ENCODE measurements around the gene EPN2.
A peak's percentile ranks its signal among the peaks of the same experiment; 100 is the strongest.

Gene EPN2

DNA sequence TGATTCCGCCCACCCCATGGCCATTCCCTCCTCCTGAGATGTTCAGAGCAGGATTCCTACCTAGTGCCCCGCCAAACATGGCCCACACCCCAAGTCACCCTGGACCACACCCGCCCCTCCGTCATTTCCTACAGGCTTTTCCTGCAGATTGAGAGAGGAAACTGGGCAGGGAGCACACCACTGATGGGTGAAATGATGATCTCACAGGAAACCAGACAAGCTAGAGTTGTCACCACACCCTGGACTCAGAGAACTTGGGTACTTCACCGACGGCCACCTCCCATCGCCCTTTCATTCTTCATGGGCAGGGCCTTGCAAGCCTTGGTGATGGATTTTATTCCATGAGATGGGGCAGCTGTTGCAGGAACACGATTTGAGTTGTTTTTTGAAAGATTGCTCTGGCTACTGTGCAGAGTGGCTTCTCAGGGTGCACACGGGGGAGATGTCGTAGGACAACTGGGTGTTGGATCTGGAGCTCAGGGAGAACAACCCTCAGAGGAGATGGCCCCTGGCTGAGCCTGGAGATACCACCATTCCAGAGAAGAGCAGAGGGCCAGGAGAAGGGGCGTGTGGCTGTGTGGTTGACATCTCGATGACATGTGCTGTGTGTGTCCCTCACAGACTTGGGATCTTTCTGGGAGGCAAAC, 132.8 kb downstream of the EPN2 start:
- no peak for DNase-seq

DNA sequence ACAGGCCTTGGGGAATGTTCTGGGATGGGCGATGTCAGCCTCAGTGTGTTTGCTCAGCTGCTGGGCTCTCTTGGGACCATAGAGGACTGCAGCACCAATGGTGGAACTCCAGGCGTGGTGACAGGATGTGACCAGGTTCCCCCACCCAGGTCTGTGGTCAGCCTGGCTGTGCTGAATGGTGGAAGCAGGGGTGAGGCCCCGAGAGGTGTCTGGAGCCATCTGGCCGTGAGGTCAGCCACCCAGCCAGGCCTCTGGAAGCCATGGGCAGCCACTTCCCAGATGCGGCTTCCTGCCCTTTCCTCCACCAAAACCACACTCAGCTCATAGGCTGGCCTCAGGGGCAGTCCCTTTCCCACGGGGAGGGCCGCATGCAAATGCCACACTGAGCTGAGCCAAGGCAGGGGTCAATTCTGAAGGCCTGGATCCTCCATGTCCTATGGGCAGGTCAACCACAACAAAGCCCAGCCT, 133.4 kb downstream of the EPN2 start:
- no peak for DNase-seq

DNA sequence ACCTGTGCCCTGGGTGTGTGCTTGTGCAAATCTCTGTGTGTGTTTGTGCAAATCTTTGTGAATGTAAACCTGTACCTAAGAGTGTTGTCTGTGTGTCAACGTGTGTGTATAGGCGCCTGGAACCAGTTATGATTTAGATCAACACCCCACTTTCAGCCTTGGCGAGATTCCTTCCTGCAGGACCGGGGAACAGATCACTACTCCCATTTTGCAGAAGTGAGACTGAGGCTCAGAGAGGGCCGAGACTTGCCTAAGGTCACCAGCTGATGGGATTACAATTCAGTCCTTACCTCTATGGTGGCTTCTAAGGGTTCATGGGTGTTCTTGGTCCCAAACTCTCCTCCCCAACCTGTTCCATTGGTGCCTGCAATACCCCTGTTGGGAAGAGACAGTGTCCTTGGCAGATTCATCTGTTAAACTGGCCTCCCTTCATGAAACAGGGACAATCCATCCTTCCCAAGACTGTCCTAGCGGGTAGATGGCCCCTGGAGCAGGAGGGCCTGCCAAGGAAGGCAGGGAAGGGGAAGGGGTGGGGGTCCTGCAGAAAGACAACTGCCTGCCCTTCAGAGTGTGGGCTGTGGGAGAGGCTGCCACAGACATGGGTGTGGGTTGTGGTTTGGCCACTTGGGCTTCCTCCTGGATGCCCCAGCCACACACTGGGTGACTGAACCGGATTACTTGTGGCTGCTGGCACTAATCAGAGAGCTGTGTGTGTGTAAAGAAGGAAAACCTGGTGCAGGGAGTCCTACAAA, 134.3 kb downstream of the EPN2 start:
- DNase-seq: no peak

DNA sequence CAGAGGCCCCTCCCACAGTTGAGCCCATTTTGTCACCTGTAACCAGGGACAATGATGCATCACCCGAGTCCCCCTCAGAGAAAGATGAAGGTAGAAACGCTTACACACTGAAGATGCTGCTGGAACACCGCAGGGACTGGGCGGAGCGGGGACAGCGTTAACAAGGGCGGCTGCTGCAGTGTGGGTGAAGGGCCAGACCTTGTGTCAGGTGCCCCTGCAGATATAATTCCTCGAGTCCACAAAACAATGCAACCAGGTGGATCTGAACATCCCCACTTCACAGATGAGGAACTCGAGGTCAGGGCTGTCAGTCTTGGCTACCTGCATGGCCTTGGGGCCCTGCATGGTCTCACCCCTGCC, 134.8 kb downstream of the EPN2 start:
- DNase-seq: no peak

- DNase-seq: no peak
Observed at GRCh38 chr17:19372439-19372838, 135.3 kb downstream of the EPN2 start.

GRCh38 chr17:19372866-19373504, 135.8 kb downstream of the EPN2 start:
- DNase-seq: no peak

DNA sequence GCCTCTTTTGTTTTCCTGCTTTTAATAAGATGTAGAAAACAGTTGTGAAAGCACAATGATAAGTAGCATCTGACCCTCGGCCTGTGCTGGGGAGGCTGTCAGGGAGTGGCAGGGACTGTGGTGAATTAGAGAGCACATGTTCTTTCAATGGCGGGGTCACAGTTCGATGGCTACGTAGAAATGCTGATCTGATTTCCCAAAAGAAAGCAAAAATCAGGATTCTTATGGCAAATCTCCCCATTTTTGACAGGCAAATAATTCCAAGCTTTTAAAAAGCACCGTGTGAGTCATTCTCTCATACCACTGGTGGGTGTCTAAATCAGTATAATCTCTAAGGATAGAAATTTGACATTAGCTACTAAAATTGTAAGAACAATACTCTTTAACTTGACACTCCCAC, 137.0 kb downstream of the EPN2 start:
- DNase-seq: no peak

- DNase-seq: no peak
Observed at GRCh38 chr17:19375732-19376131, 138.6 kb downstream of the EPN2 start.

GRCh38 chr17:19376811-19377210, 139.6 kb downstream of the EPN2 start:
- no peak for DNase-seq

GRCh38 chr17:19377602-19378415, 140.6 kb downstream of the EPN2 start:
- peak; percentile 99 for DNase-seq

DNA sequence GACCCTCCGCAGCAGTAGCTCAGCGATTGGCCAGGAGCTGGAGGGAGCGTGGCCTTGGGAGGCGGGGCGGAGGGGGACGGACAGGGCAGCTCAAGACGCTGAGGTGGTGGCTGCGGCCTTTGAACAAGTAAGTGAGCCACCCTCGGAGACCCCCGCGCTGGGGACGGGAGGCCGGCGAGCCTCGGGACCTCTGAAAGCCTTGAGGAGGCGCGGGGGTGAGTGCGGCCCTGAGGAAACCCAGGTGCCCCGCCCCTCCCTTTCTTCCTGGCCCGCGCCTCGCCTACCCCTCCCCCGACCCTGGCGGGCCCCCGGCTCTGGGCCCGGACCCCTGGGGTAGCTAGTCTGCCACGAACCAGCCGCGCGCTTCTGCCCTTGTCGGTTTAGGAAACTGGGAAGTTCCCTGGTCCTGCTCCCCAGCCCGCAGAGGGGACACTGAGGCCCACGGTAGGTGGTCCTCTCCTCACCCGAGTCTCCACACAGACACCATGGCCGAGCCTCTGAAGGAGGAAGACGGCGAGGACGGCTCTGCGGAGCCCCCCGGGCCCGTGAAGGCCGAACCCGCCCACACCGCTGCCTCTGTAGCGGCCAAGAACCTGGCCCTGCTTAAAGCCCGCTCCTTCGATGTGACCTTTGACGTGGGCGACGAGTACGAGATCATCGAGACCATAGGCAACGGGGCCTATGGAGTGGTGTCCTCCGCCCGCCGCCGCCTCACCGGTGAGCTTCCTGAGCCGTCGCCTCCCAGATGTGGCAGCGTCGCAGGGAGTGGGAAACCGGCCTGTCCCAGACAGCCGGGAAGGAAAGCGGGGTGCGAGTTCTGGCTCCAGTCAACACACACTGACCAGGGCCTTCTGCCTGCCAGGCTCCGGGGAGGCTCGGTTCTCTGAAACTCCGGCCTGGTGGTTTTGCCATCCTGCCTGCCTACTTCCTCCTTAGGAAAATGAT, 141.5 kb downstream of the EPN2 start, which contains the start of gene MAPK7:
MAPK7 (plus strand) TSS at position 83 of the 945 bp plus-strand sequence; CDS start at position 486, 403 bp downstream.
- DNase-seq: no peak

DNA sequence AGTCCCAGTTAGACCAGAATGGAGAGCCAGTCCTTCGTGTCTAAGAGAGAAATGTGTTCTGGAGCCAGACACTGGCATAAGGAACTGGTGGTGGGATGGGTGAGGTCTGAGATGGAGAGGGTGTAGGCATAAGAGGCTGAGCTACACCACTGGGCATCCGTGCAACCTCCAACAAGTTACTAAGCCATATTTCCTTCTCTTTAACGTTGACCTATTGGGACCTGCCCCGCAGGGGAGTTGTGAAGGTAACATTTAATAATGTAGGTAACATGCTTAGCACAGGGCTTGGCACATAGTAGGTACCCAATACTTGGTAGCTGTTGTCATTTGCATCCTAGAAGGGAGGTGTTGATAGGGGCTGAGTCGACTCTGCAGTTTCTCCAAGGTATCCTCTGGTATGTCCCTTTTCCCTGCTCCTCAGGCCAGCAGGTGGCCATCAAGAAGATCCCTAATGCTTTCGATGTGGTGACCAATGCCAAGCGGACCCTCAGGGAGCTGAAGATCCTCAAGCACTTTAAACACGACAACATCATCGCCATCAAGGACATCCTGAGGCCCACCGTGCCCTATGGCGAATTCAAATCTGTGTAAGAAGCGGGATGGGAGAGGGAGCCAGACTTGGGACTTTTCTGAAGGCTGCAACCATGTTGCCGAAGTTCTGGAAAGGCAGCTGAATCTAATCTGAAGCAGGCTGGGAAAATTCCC, 142.3 kb downstream of the EPN2 start:
- no peak for DNase-seq

GRCh38 chr17:19380481-19381301, 143.5 kb downstream of the EPN2 start:
- DNase-seq: no peak

- DNase-seq: no peak
Observed at GRCh38 chr17:19381361-19381740, 144.2 kb downstream of the EPN2 start.

DNA sequence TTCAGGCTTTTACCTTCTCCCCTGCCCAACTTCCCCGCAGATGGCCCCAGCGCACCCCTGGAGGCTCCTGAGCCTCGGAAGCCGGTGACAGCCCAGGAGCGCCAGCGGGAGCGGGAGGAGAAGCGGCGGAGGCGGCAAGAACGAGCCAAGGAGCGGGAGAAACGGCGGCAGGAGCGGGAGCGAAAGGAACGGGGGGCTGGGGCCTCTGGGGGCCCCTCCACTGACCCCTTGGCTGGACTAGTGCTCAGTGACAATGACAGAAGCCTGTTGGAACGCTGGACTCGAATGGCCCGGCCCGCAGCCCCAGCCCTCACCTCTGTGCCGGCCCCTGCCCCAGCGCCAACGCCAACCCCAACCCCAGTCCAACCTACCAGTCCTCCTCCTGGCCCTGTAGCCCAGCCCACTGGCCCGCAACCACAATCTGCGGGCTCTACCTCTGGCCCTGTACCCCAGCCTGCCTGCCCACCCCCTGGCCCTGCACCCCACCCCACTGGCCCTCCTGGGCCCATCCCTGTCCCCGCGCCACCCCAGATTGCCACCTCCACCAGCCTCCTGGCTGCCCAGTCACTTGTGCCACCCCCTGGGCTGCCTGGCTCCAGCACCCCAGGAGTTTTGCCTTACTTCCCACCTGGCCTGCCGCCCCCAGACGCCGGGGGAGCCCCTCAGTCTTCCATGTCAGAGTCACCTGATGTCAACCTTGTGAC, 144.7 kb downstream of the EPN2 start:
- no peak for DNase-seq

DNA sequence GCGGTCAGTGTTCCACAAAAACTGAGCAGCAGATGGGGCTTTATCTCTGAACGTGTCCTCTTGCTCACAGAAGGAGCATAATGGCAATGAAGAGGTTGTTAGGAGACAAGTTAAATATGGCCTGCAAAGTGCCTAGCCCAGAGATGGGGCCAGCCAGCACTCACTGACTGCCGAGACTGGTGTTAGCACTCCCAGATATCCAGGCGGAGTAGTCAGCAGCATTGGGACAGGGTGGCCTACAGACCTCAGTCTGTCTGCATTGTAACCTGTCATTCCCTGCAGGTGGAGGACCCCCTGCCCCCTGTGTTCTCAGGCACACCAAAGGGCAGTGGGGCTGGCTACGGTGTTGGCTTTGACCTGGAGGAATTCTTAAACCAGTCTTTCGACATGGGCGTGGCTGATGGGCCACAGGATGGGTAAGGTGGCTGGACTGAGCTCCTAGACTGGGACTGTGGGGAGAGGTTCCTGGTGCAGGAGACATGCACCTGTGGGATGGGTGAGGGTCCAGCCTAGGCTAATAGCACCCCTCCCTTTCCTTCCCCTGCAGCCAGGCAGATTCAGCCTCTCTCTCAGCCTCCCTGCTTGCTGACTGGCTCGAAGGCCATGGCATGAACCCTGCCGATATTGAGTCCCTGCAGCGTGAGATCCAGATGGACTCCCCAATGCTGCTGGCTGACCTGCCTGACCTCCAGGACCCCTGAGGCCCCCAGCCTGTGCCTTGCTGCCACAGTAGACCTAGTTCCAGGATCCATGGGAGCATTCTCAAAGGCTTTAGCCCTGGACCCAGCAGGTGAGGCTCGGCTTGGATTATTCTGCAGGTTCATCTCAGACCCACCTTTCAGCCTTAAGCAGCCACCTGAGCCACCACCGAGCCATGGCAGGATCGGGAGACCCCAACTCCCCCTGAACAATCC, 145.6 kb downstream of the EPN2 start:
- DNase-seq: no peak

DNA sequence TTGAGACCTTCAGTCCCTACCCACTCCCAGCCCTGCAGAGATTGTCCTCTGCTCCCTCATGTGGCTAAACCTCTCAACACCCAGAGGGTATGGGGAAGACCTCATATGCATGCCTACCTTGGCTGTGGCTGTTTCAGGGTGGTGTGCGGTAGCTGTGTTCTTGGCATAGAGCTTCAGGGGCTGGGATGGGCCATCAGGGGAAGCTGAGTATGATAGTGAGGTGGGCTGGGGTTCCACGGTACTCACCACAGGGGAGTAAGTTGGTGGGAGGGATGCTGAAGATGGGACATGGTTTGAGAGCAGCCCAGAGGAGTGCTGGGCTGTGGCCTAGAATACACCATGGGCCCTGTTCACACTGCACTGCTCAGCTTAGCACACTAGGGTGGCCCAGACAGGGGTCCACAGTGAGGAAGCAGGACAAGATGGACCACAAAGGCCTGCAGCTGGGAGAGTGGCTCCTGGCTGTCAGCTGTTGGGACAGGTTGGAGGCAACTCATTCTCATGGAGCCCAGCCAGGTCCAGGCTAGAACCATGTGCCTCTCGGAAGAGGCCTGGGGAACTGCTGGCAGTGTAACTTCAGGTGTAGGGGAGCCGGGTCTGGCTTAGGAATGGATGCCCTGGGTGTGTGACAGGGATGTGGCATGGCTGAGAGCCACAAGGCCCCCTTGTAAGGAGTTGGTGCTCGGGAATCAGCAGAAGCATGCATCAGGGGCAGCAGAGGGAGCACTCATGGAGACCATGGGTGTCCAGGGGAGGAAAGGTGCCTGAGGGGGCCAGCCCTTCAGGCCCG, 146.7 kb downstream of the EPN2 start:
- peak; percentile 46 for DNase-seq
